Muscle layer of duodenum (tissue), 2 donors: Measurements from ENCODE around the gene TTC7B.

Experiments
- H3K27ac ChIP-seq: one replicate; pipeline ENCODE4 v1.7.0; 2013; ENCODE audit warnings: mild to moderate bottlenecking, low read length
- H3K27me3 ChIP-seq: one replicate; pipeline ENCODE4 v1.7.0; 2013; ENCODE audit warnings: low read depth, mild to moderate bottlenecking, control low read depth, low read length
- H3K36me3 ChIP-seq, 2 donors: one replicate each; pipeline ENCODE4 v1.7.0; 2013; ENCODE audit warnings: low read length in 2 of 2, control low read depth in 1 of 2, mild to moderate bottlenecking in 1 of 2; ENCODE audit not compliant: insufficient read depth in 2 of 2, control insufficient read depth in 1 of 2
- H3K4me1 ChIP-seq, 2 donors: one replicate each; pipeline ENCODE4 v1.7.0; 2013; ENCODE audit warnings: low read length in 2 of 2, mild to moderate bottlenecking in 2 of 2, control low read depth in 1 of 2, moderate library complexity in 1 of 2; ENCODE audit not compliant: insufficient read depth in 2 of 2, control insufficient read depth in 1 of 2
- H3K4me3 ChIP-seq, 2 donors: one replicate each; pipeline ENCODE4 v1.7.0; 2013; ENCODE audit warnings: low read length in 2 of 2, low read depth in 1 of 2, mild to moderate bottlenecking in 1 of 2
- H3K9me3 ChIP-seq, 2 donors: one replicate each; pipeline ENCODE4 v1.7.0; 2013; ENCODE audit warnings: low read length in 2 of 2, control low read depth in 1 of 2, mild to moderate bottlenecking in 1 of 2; ENCODE audit not compliant: control insufficient read depth in 1 of 2
- donor health status: healthy.

TTC7B gene

DNA sequence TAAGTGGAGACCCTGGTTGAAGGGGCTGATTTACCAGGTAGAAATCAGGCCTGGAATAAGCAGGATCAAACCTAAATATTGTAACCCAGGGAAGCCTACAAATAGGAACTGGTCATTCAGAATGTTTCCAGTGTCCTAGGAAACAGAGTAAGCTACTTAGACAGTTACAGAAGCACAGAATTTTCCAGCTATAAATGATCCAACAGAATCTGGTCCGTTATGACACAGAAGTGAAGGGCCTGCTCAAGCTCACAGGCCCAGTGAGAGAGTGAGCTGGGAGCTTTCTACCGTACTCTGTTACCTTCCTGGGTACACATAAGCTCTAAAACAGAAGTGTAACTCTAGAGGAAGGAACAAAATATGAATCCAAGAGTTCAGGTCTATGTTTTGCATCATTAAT lies 119.1 kb downstream of the TTC7B start:
- peaks cover 0 to 31% of the 10 kb centered on the region in 2 donors for H3K4me1 ChIP-seq
- H3K4me3 ChIP-seq, result no peak overlapping the region
- no peaks in the 10 kb centered on the region for H3K36me3 ChIP-seq
- H3K9me3 ChIP-seq, result no peaks in the 10 kb centered on the region
- H3K27me3 ChIP-seq, result no peaks in the 10 kb centered on the region
- peak overlapping the region; percentile 65 for H3K27ac ChIP-seq

- H3K9me3 ChIP-seq, result no peaks in the 10 kb centered on the region
- H3K4me3 ChIP-seq, result no peak overlapping the region
- no peaks in the 10 kb centered on the region for H3K36me3 ChIP-seq
- H3K27me3 ChIP-seq, result no peaks in the 10 kb centered on the region
- peaks cover 0 to 31% of the 10 kb centered on the region in 2 donors for H3K4me1 ChIP-seq
- H3K27ac ChIP-seq, result peak overlapping the region; percentile 65
These were observed 119.5 kb downstream of the TTC7B start for GRCh38 chr14:90696720-90697119.

GRCh38 chr14:90695997-90696660 lies 120.1 kb downstream of the TTC7B start:
- H3K27me3 ChIP-seq, result no peaks in the 10 kb centered on the region
- no peak overlapping the region for H3K4me3 ChIP-seq
- no peaks in the 10 kb centered on the region for H3K9me3 ChIP-seq
- peak overlapping the region; percentile 65 for H3K27ac ChIP-seq
- peaks cover 0 to 29% of the 10 kb centered on the region in 2 donors for H3K4me1 ChIP-seq
- H3K36me3 ChIP-seq, result no peaks in the 10 kb centered on the region

DNA sequence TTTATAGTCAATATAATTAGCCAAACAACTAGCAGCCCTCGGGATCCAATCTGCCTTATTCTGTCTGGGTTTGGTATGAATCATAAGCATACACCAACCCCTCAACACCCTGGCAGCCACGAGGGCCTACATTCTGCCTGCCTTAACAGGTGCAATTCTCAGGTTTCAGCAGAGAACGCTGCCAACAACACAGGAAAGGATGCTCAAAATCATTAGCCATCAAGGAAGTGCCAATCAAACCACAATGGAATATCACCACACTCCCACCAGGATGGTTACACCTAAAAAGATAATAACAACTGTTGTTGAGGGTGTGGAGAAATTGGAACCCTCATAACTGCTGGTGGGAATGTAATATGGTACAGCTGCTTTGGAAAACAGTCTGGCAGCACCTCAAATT lies 122.8 kb downstream of the TTC7B start:
- Histone ChIP-seq H3K36me3 (no peaks in the 10 kb centered on the region), H3K27me3 (no peaks in the 10 kb centered on the region), H3K27ac (no peak overlapping the region), H3K4me1 (peaks cover 0 to 25% of the 10 kb centered on the region in 2 donors), H3K9me3 (no peaks in the 10 kb centered on the region), H3K4me3 (no peak overlapping the region)

GRCh38 chr14:90692826-90693225 lies 123.4 kb downstream of the TTC7B start:
- Histone ChIP-seq H3K4me3 (no peak overlapping the region), H3K27me3 (no peaks in the 10 kb centered on the region), H3K36me3 (no peaks in the 10 kb centered on the region), H3K9me3 (no peaks in the 10 kb centered on the region), H3K4me1 (peaks cover 0 to 19% of the 10 kb centered on the region in 2 donors), H3K27ac (no peak overlapping the region)

DNA sequence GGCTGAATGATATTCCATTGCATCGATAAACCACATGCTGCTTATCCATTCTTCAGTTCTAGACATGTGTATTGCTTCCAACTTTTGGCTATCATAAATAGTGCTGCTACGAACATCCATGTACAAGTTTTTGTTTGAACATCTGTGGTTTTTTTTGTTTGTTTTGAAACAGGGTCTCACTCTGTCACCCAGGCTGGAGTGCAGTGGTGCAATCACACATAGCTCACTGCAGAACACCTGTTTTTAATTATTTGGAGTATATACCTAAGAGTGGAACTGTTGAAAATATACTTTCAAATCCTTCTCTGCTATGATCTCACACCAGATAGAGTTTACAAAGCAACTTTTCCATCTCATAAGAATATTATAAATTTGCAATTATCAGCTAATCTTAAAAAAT lies 124.2 kb downstream of the TTC7B start:
- Histone ChIP-seq H3K4me3 (no peak overlapping the region), H3K27ac (no peak overlapping the region), H3K27me3 (no peaks in the 10 kb centered on the region)

GRCh38 chr14:90691627-90692026 lies 124.6 kb downstream of the TTC7B start:
- H3K4me3 ChIP-seq, result no peak overlapping the region
- H3K36me3 ChIP-seq, result no peaks in the 10 kb centered on the region
- H3K9me3 ChIP-seq, result no peaks in the 10 kb centered on the region
- H3K4me1 ChIP-seq, result peaks cover 0 to 9% of the 10 kb centered on the region in 2 donors
- H3K27me3 ChIP-seq, result no peaks in the 10 kb centered on the region
- no peak overlapping the region for H3K27ac ChIP-seq

More for the DNA sequence above, 124.2 kb downstream of the TTC7B start:
- Histone ChIP-seq H3K36me3 (no peaks in the 10 kb centered on the region), H3K9me3 (no peaks in the 10 kb centered on the region), H3K4me1 (peaks cover 0 to 13% of the 10 kb centered on the region in 2 donors)

DNA sequence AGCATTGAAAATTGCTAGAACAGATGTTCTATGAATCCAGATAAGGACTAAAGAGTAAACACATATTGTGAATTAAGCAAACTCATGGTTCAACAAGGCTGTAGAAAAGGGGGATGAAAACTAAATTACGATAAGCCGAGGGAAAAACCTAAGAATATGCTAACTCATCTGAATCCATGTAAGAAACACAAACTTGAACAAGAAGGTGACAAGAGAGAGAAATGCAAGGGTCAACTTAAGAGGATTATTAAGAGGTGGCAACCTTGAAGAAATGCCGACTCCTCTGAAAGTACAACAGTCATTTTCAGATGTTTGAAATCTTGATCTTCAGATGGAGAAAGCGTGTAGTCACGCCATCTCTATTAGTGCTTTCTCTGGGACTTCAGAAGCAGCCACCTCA lies 128.6 kb downstream of the TTC7B start:
- Histone ChIP-seq H3K4me3 (no peak overlapping the region), H3K9me3 (no peaks in the 10 kb centered on the region), H3K36me3 (peaks cover 0 to 9% of the 10 kb centered on the region in 2 donors), H3K27me3 (no peaks in the 10 kb centered on the region), H3K4me1 (no peaks in the 10 kb centered on the region), H3K27ac (no peak overlapping the region)

DNA sequence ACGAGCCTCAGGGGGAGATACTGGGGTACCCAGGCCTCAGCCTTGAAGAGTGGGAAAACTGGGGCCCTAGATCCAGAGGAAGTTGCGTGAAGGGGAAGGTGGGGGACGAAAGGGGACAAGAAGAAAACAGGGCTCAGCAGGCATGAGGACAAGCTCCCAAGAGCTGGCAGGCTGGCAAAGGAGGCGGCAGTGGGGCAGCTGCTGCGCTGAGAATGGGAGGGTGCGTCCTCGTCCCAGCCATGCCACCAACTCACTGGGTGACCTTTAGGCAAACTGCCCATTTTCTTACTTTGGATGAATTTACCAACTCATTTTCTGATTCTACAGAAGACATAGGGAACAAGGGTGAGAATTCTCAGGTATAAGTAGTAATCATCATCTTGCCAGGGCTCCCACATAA lies 133.6 kb downstream of the TTC7B start:
- Histone ChIP-seq H3K4me1 (peaks cover 0 to 4% of the 10 kb centered on the region in 2 donors), H3K9me3 (no peaks in the 10 kb centered on the region), H3K27ac (no peak overlapping the region), H3K27me3 (no peaks in the 10 kb centered on the region), H3K36me3 (peaks cover 0 to 9% of the 10 kb centered on the region in 2 donors), H3K4me3 (no peak overlapping the region)

DNA sequence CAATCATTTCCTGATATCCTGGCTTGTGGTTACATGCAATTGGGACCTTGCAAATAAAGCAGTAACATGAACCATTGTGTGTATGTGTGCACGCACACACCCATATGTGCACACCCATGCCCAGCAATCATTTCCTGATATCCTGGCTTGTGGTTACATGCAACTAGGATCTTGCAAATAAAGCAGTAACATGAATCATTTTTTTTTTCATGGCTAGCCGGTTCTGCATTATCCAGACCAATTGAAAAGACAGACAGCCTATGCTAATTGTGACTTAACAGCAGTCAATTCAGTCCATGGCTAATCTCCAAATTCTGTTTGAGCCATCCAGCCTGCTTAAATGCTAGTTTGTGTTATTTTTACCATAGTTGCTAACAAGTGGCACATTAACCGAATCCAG lies 134.3 kb downstream of the TTC7B start:
- Histone ChIP-seq H3K4me1 (peaks cover 0 to 6% of the 10 kb centered on the region in 2 donors), H3K36me3 (peaks cover 0 to 9% of the 10 kb centered on the region in 2 donors), H3K4me3 (no peak overlapping the region), H3K27ac (no peak overlapping the region), H3K9me3 (no peaks in the 10 kb centered on the region), H3K27me3 (no peaks in the 10 kb centered on the region)

DNA sequence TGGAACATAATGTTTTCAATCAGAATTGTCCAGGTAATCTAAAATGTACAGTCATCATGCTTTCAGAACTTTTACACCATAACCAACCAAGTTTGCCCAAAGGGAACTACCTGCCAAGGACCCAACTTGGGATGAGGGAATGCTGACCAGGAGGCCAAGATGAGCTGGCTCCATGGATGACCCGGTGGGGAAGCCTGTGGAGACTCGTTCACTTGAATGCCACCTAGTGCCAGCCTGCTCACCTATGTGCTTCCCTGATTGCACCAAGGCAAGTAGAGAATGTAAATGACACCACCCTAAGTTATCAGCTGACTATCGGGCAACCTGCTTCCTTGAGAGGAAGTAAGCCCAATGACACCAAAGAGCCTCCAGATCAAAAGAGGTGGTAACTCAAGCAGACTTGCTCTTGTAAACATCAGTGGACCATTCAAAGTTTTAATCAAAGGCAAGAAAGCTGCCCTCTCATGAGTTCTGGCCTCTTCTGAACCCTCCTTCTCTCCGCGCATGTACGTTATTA lies 137.3 kb downstream of the TTC7B start:
- peaks cover 0 to 6% of the 10 kb centered on the region in 2 donors for H3K4me1 ChIP-seq
- no peaks in the 10 kb centered on the region for H3K27me3 ChIP-seq
- no peak overlapping the region for H3K4me3 ChIP-seq
- H3K9me3 ChIP-seq, result no peaks in the 10 kb centered on the region
- no peak overlapping the region for H3K27ac ChIP-seq
- H3K36me3 ChIP-seq, result no peaks in the 10 kb centered on the region

GRCh38 chr14:90678420-90678819 lies 137.8 kb downstream of the TTC7B start:
- H3K4me3 ChIP-seq, result no peak overlapping the region
- H3K9me3 ChIP-seq, result no peaks in the 10 kb centered on the region
- no peaks in the 10 kb centered on the region for H3K27me3 ChIP-seq
- H3K27ac ChIP-seq, result peak overlapping the region; percentile 68
- peaks cover 0 to 6% of the 10 kb centered on the region in 2 donors for H3K4me1 ChIP-seq
- no peaks in the 10 kb centered on the region for H3K36me3 ChIP-seq
